Endothelial cell of umbilical vein (primary cell): Measurements from ENCODE around the gene KDM6B. TPM values are rescaled to one million over a fixed set of nuclear protein-coding genes. Genes with fewer than 3 reads are reported as not detected.
A peak's percentile ranks its signal among the peaks of the same experiment; 100 is the strongest.

Experiments
- BruUV-seq: library from RNA; stranded (reverse); fragments of 400-500 nt; replicated peaks from 2 replicates; lab custom pipeline; 2021; lab: Mats Ljungman, UMichigan
- CTCF ChIA-PET: fragments of 300-600, 350-600 bp; sonication (Branson Sonifier 250); formaldehyde crosslinking; loops from one replicate; lab custom pipeline; 2021; ENCODE audit warnings: antibody characterized with exemption, inconsistent platforms; lab: Charles Lee
- POLR2A ChIA-PET: fragments of 300-600, 350-600 bp; sonication (Branson Sonifier 250); formaldehyde crosslinking; loops from one replicate; lab custom pipeline; 2021; ENCODE audit warnings: antibody characterized with exemption, inconsistent platforms; lab: Charles Lee
- DNase-seq: peaks from one replicate; pipeline ENCODE4 v3.0.0-alpha.2; 2011; ENCODE audit warnings: low read depth, low spot score
- FAIRE-seq: peaks from 2 replicates; lab custom pipeline; 2011; peaks lifted over from hg19 to GRCh38; lab: Jason Lieb, UNC
- H2AFZ ChIP-seq: 2 replicates; pipeline ENCODE4 v1.6.0; 2012; ENCODE audit warnings: low read depth, low read length, control low read depth, inconsistent platforms
- H3K27ac ChIP-seq: 2 replicates; pipeline ENCODE4 v1.5.1; 2011; ENCODE audit warnings: low read depth, mild to moderate bottlenecking, control low read depth, low read length, moderate library complexity; ENCODE audit not compliant: insufficient read depth
- H3K27me3 ChIP-seq, 2 experiments: 2 replicates each; pipeline versions ENCODE4 v1.6.0 to v1.6.1; 2011; ENCODE audit warnings: low read length in 2 of 2, mixed read lengths in 1 of 2; ENCODE audit not compliant: control insufficient read depth in 2 of 2, insufficient read depth in 2 of 2
- H3K36me3 ChIP-seq, 2 experiments: 2 replicates in 1 of 2; 3 replicates in 1 of 2; pipeline ENCODE4 v1.5.1; 2011; ENCODE audit warnings: low read length in 2 of 2, mild to moderate bottlenecking in 1 of 2, moderate library complexity in 1 of 2; ENCODE audit not compliant: control insufficient read depth in 2 of 2, insufficient read depth in 2 of 2; ENCODE audit errors: extremely low read depth in 1 of 2
- H3K4me1 ChIP-seq: 3 replicates; pipeline ENCODE4 v1.5.1; 2011; ENCODE audit warnings: mild to moderate bottlenecking, low read length; ENCODE audit not compliant: control insufficient read depth, insufficient read depth; ENCODE audit errors: extremely low read depth
- H3K4me2 ChIP-seq: 2 replicates; pipeline ENCODE4 v1.6.1; 2011; ENCODE audit warnings: low read length, control low read depth, mixed read lengths; ENCODE audit not compliant: insufficient read depth
- H3K4me3 ChIP-seq, 3 experiments: fragments of 200-600 bp in 1 of 3; sonication (generic), shearing (Covaris generic) in 1 of 3; replicated peaks in 1 of 3; 2 replicates each; pipeline ENCODE4 v1.5.1; 2011 to 2016; ENCODE audit warnings: control low read depth in 3 of 3, low read length in 3 of 3, mild to moderate bottlenecking in 2 of 3, inconsistent platforms in 1 of 3, low read depth in 1 of 3, moderate library complexity in 1 of 3; ENCODE audit not compliant: insufficient read depth in 1 of 3
- H3K79me2 ChIP-seq: 2 replicates; pipeline ENCODE4 v1.6.0; 2012; ENCODE audit warnings: low read length, inconsistent platforms; ENCODE audit not compliant: control insufficient read depth, insufficient read depth
- H3K9ac ChIP-seq: replicated peaks from 2 replicates; pipeline ENCODE3; 2011; ENCODE audit warnings: low read length, control low read depth; ENCODE audit not compliant: insufficient read depth; ENCODE audit errors: extremely low read depth
- H3K9me1 ChIP-seq: replicated peaks from 3 replicates; pipeline ENCODE4 v1.6.0; 2011; ENCODE audit warnings: mild to moderate bottlenecking, low read length; ENCODE audit not compliant: control insufficient read depth, insufficient read depth; ENCODE audit errors: extremely low read depth
- H3K9me3 ChIP-seq: replicated peaks from 2 replicates; pipeline ENCODE4 v1.5.1; 2012; ENCODE audit warnings: low read length, inconsistent platforms; ENCODE audit not compliant: control insufficient read depth, insufficient read depth
- H4K20me1 ChIP-seq: replicated peaks from 2 replicates; pipeline ENCODE3; 2011; ENCODE audit warnings: mild to moderate bottlenecking, low read length; ENCODE audit not compliant: control insufficient read depth, insufficient read depth; ENCODE audit errors: extremely low read depth
- CTCF ChIP-seq, 2 donors: IDR thresholded peaks; 1 replicate in 1 of 2; 2 replicates in 1 of 2; pipeline ENCODE4 v1.5.1; 2011; ENCODE audit warnings: low read length in 2 of 2, mild to moderate bottlenecking in 2 of 2, moderate library complexity in 2 of 2, control low read depth in 1 of 2, inconsistent platforms in 1 of 2, low read depth in 1 of 2; ENCODE audit not compliant: insufficient read depth in 1 of 2; ENCODE audit errors: extremely low read depth in 1 of 2
- EZH2 ChIP-seq: IDR thresholded peaks from 2 replicates; pipeline ENCODE4 v1.6.1; 2012; ENCODE audit warnings: borderline replicate concordance, low read depth, mild to moderate bottlenecking, moderate library complexity, low read length, inconsistent platforms; ENCODE audit not compliant: severe bottlenecking
- GATA2 ChIP-seq: IDR thresholded peaks from 2 replicates; pipeline ENCODE4 v1.7.0; 2011; ENCODE audit warnings: low read depth, mild to moderate bottlenecking, moderate library complexity, mixed read lengths, low read length; ENCODE audit not compliant: insufficient read length, insufficient read depth
- JUN ChIP-seq: IDR thresholded peaks from 2 replicates; pipeline ENCODE4 v1.6.1; 2011; ENCODE audit warnings: borderline replicate concordance, low read depth; ENCODE audit not compliant: insufficient read length, insufficient read depth
- MAX ChIP-seq: IDR thresholded peaks from 2 replicates; pipeline ENCODE4 v1.6.1; 2011; ENCODE audit not compliant: insufficient read depth, insufficient read length
- MYC ChIP-seq: IDR thresholded peaks from one replicate; pipeline ENCODE4 v1.6.1; 2011; ENCODE audit warnings: mild to moderate bottlenecking, low read depth, low read length
- POLR2A ChIP-seq: IDR thresholded peaks from 2 replicates; pipeline ENCODE4 v1.6.1; 2012; ENCODE audit warnings: low read depth, mild to moderate bottlenecking, control low read depth, low read length
- POLR2AphosphoS5 ChIP-seq: IDR thresholded peaks from 2 replicates; pipeline ENCODE4 v1.6.1; 2012; ENCODE audit warnings: low read depth, mild to moderate bottlenecking, control low read depth, low read length, moderate library complexity; ENCODE audit not compliant: insufficient read depth
- dilution Hi-C: fragments of 300-500 bp; cut with MboI; formaldehyde crosslinking; loops from one replicate; pipeline ENCODE4 v1.15.0; 2019; ENCODE audit warnings: low sequenced_read_pairs; ENCODE audit not compliant: extremely low pct_ligation_motif_present
- intact Hi-C: fragments of 100-400 bp; cut with micrococcal nuclease; formaldehyde crosslinking; loops from one replicate; pipeline ENCODE4 v1.10.0; 2022
- polyA plus RNA-seq, 4 experiments: library from polyadenylated mRNA; depleted of rRNA in 3 of 4; stranded (reverse) in 3 of 4; unstranded in 1 of 4; fragments of >200 nt; gene quantifications; 2 replicates each; pipeline versions ENCODE4 v1.2.1 to v1.2.3, GENCODE V29; 2011 to 2012; ENCODE audit warnings: missing spikeins in 1 of 4
- total RNA-seq: library from RNA; stranded (reverse); gene quantifications from 2 replicates; pipeline ENCODE4 v1.2.3, GENCODE V29; 2021

Gene KDM6B
- total and polyA plus RNA-seq, 2 donors (not counting 3 experiments of a cell fraction or from before 2014, with no cell fraction given) = 1.8 to 17.8 TPM

- no peaks in the 10 kb centered on the region for H3K9me3 ChIP-seq
- no peaks in the 10 kb centered on the region for H3K9me1 ChIP-seq
- peaks cover 2% of the 10 kb centered on the region for H4K20me1 ChIP-seq
- ChIA-PET CTCF (interaction anchor here (0.7 to 3.1 kb wide), 12 partner anchors 7 to 170 kb away, joined by 3 to 28 read pairs (median 4); partner anchors contain the start of genes CNTROB, KDM6B and WRAP53), POLR2A (interaction anchor here (0.8 to 1.4 kb wide), 3 partner anchors 13 to 132 kb away, joined by 3 to 12 read pairs (median 8); no protein-coding TSS in a partner anchor)
- dilution Hi-C loops (no loop called here), intact Hi-C loops (loop anchor here (1.0 to 10.0 kb wide), 7 partner anchors 14 to 833 kb away; partner anchors contain the start of genes BCL6B, CNTROB, PHF23 and WRAP53)
- BruUV-seq = TSS peak; percentile 9
- peak within 1 kb of the TSS; percentile 96 for H3K27ac ChIP-seq
- peak within 1 kb of the TSS; percentile 96 for H3K9ac ChIP-seq
- H3K36me3 ChIP-seq = peaks cover 0 to 3% of the 10 kb centered on the region in 2 experiments
- DNase-seq (peak; percentile 97), FAIRE-seq (no peak)
- H3K27me3 ChIP-seq = no peaks in the 10 kb centered on the region
- peak within 1 kb of the TSS; percentile 53 to 78 (median 54) for H3K4me3 ChIP-seq
- TF ChIP-seq POLR2A (no peak), MYC (peak; percentile 85), CTCF (IDR thresholded peaks at IDR 0.05; ENCODE audit: extremely low read depth in 1 of 2, insufficient read depth in 1 of 2, low read depth in 1 of 2, low read length in 2 of 2) (no peak), EZH2 (no peak), JUN (no peak), GATA2 (peak; percentile 100), POLR2AphosphoS5 (no peak), MAX (peak; percentile 91)
- H3K4me2 ChIP-seq = peak within 1 kb of the TSS; percentile 92
- peak within 1 kb of the TSS; percentile 60 for H2AFZ ChIP-seq
- H3K79me2 ChIP-seq = peaks cover 2% of the 10 kb centered on the region
- peaks cover 35% of the 10 kb centered on the region for H3K4me1 ChIP-seq
These were observed 23.9 kb downstream of the KDM6B start, which contains the start of gene CYB5D1 for GRCh38 chr17:7857713-7858521. CYB5D1 (plus strand) TSS chr17:7858003; CDS start chr17:7858135, 132 bp downstream.
